B cell (primary cell): ENCODE results near the gene CCDC88B. TPM values are rescaled to one million over a fixed set of nuclear protein-coding genes. Genes with fewer than 3 reads are reported as not detected.

Experiments used
- ATAC-seq: fragments of 200-7000 bp; cut with Tn5 transposase; one replicate; pipeline ENCODE4 v1.10.0; 2021; ENCODE audit warnings: low read depth, mild to moderate bottlenecking, moderate number of reproducible peaks, moderate library complexity
- CTCF ChIA-PET: fragments of 350-600 bp; sonication (Branson Sonifier 250); formaldehyde crosslinking; loops from one replicate; lab custom pipeline; 2021; ENCODE audit warnings: antibody characterized with exemption, inconsistent platforms; lab: Charles Lee
- POLR2A ChIA-PET: fragments of 350-600 bp; sonication (Branson Sonifier 250); formaldehyde crosslinking; loops from one replicate; lab custom pipeline; 2021; ENCODE audit warnings: antibody characterized with exemption; lab: Charles Lee
- DNase-seq: peaks from one replicate; pipeline ENCODE4 v3.0.0; 2013
- H2AFZ ChIP-seq: 2 replicates; pipeline ENCODE4 v1.6.1; 2012; ENCODE audit warnings: mild to moderate bottlenecking, low read depth, low read length; ENCODE audit not compliant: insufficient read depth, poor library complexity, severe bottlenecking
- H3K27ac ChIP-seq, 2 donors: 1 replicate in 1 of 2; 2 replicates in 1 of 2; pipeline ENCODE4 v1.5.1; 2012 to 2013; ENCODE audit warnings: low read length in 2 of 2, mild to moderate bottlenecking in 2 of 2, moderate library complexity in 1 of 2
- H3K27me3 ChIP-seq, 4 experiments: fragments of 200-600 bp in 1 of 4; sonication (generic) in 1 of 4; replicated peaks in 1 of 4; 1 replicate in 2 of 4; 2 replicates in 2 of 4; pipeline versions ENCODE4 v1.6.1 to v1.7.0; 2013 to 2016; ENCODE audit warnings: low read length in 3 of 4, mild to moderate bottlenecking in 2 of 4, mixed read lengths in 1 of 4, moderate library complexity in 1 of 4; ENCODE audit not compliant: insufficient read depth in 4 of 4, control insufficient read depth in 3 of 4; ENCODE audit errors: control extremely low read depth in 1 of 4
- H3K36me3 ChIP-seq, 2 experiments: replicated peaks in 1 of 2; 1 replicate in 1 of 2; 2 replicates in 1 of 2; pipeline versions ENCODE4 v1.6.1 to v1.7.1; 2013; ENCODE audit warnings: low read length in 1 of 2; ENCODE audit not compliant: insufficient read depth in 2 of 2, control insufficient read depth in 1 of 2; ENCODE audit errors: control extremely low read depth in 1 of 2, extremely low read depth in 1 of 2
- H3K4me1 ChIP-seq, 2 donors: fragments of 200-600 bp in 1 of 2; sonication (generic) in 1 of 2; 1 replicate in 1 of 2; 2 replicates in 1 of 2; pipeline versions ENCODE4 v1.5.1 to v1.6.1; 2013 to 2017; ENCODE audit warnings: low read length in 2 of 2; ENCODE audit not compliant: control insufficient read depth in 2 of 2, insufficient read depth in 2 of 2
- H3K4me2 ChIP-seq: replicated peaks from 2 replicates; pipeline ENCODE3; 2012; ENCODE audit warnings: mild to moderate bottlenecking, low read depth, low read length; ENCODE audit not compliant: poor library complexity, severe bottlenecking
- H3K4me3 ChIP-seq, 5 experiments: fragments of 200-600 bp in 1 of 5; sonication (generic) in 1 of 5; 1 replicate in 3 of 5; 2 replicates in 2 of 5; pipeline versions ENCODE4 v1.5.1 to v1.7.0; 2011 to 2016; ENCODE audit warnings: low read length in 4 of 5, mild to moderate bottlenecking in 4 of 5, low read depth in 2 of 5, control low read depth in 1 of 5, moderate library complexity in 1 of 5; ENCODE audit not compliant: insufficient read depth in 1 of 5; ENCODE audit errors: control extremely low read depth in 1 of 5, extremely low read depth in 1 of 5
- H3K79me2 ChIP-seq: fragments of 200-600 bp; sonication (generic); one replicate; pipeline ENCODE4 v1.6.0; 2016; ENCODE audit warnings: low read length; ENCODE audit not compliant: control insufficient read depth, insufficient read depth
- H3K9ac ChIP-seq: fragments of 200-600 bp; sonication (generic); 2 replicates; pipeline ENCODE4 v1.6.1; 2017; ENCODE audit warnings: mild to moderate bottlenecking, low read length, moderate library complexity
- H3K9me3 ChIP-seq, 3 donors: one replicate each; pipeline versions ENCODE4 v1.6.1 to v1.7.1; 2013; ENCODE audit warnings: low read length in 2 of 3; ENCODE audit not compliant: control insufficient read depth in 2 of 3, insufficient read depth in 1 of 3; ENCODE audit errors: control extremely low read depth in 1 of 3
- H4K20me1 ChIP-seq: 2 replicates; pipeline ENCODE4 v1.6.0; 2012; ENCODE audit warnings: mild to moderate bottlenecking, low read length; ENCODE audit not compliant: insufficient read depth, control insufficient read depth, poor library complexity, severe bottlenecking
- H3K27ac Mint-ChIP-seq: one replicate; pipeline ENCODE4 v1.8.0; 2021; ENCODE audit warnings: mixed read lengths
- H3K27me3 Mint-ChIP-seq: one replicate; pipeline ENCODE4 v1.8.0; 2021; ENCODE audit warnings: mixed read lengths
- H3K4me1 Mint-ChIP-seq: one replicate; pipeline ENCODE4 v1.8.0; 2021; ENCODE audit warnings: mixed read lengths
- H3K4me3 Mint-ChIP-seq: one replicate; pipeline ENCODE4 v1.8.0; 2021; ENCODE audit warnings: mixed read lengths
- H3K9me3 Mint-ChIP-seq: one replicate; pipeline ENCODE4 v1.8.0; 2022; ENCODE audit warnings: mixed read lengths; ENCODE audit not compliant: insufficient read depth
- CTCF ChIP-seq: fragments of 200-600 bp; IDR thresholded peaks from one replicate; pipeline ENCODE4 v1.8.0; 2022; ENCODE audit warnings: antibody characterized with exemption, mild to moderate bottlenecking
- EZH2 ChIP-seq: IDR thresholded peaks from 2 replicates; pipeline ENCODE4 v1.6.1; 2012; ENCODE audit warnings: borderline replicate concordance, low read depth, mild to moderate bottlenecking, moderate library complexity, low read length; ENCODE audit not compliant: insufficient read depth, poor library complexity, severe bottlenecking
- WGBS: methylation state at CpG from one replicate; pipeline ENCODE4 v1.1.5; 2013; ENCODE audit warnings: missing lambda C conversion rate; ENCODE audit not compliant: insufficient coverage; 5-methylcytosine and 5-hydroxymethylcytosine counted together
- intact Hi-C: fragments of 100-400 bp; cut with micrococcal nuclease; formaldehyde crosslinking; loops from one replicate; pipeline ENCODE4 v1.10.0; 2022
- polyA plus RNA-seq: library from polyadenylated mRNA; depleted of rRNA; stranded (reverse); fragments of >200 nt; gene quantifications from 2 replicates; pipeline ENCODE4 v1.2.3, GENCODE V29; 2012
- total RNA-seq, 2 donors: library from RNA; stranded (reverse); fragments of 120-200 nt in 1 of 2; gene quantifications; 1 replicate in 1 of 2; 2 replicates in 1 of 2; pipeline versions ENCODE4 v1.2.3 to v1.2.4, GENCODE V29; 2013 to 2022

Gene CCDC88B
- total and polyA plus RNA-seq, 2 donors (not counting 1 experiment from before 2014, with no cell fraction given), result 172 to 208 TPM

- peaks cover 36% of the 10 kb centered on the region for H3K4me1 Mint-ChIP-seq
- H3K9ac ChIP-seq, result peak overlapping the region; percentile 87
- DNase-seq, result no peak
Measured at GRCh38 chr11:64303109-64304031, 36.6 kb upstream of the CCDC88B start.

More at GRCh38 chr11:64303109-64304031, 36.6 kb upstream of the CCDC88B start:
- ATAC-seq, result no peak
- Histone ChIP-seq H4K20me1 (peaks cover 30% of the 10 kb centered on the region), H3K4me2 (peak overlapping the region; percentile 97), H3K4me1 (peaks cover 32 to 54% of the 10 kb centered on the region in 2 donors), H3K36me3 (peaks cover 0 to 6% of the 10 kb centered on the region in 2 experiments), H3K4me3 (no peak overlapping the region), H3K79me2 (peaks cover 25% of the 10 kb centered on the region), H2AFZ (no peak overlapping the region), H3K27me3 (peaks cover 0 to 43% (median 19%) of the 10 kb centered on the region in 4 experiments), H3K27ac (peak overlapping the region in 1 of 2 donors; percentile 94), H3K9me3 (peaks cover 0 to 20% (median 0%) of the 10 kb centered on the region in 3 donors)
- 84% methylated on average over 5 of the region's 13 CpGs for WGBS
- Mint-ChIP-seq H3K9me3 (no peaks in the 10 kb centered on the region), H3K27me3 (peaks cover 14% of the 10 kb centered on the region), H3K27ac (no peak overlapping the region), H3K4me3 (peak overlapping the region; percentile 44)
- TF ChIP-seq EZH2 (no peak), CTCF (no peak)
- ChIA-PET CTCF (interaction anchor here (0.7 to 5.8 kb wide), 25 partner anchors 13 to 1550 kb away, joined by 3 to 243 read pairs (median 6); partner anchors contain the start of genes BAD, CCDC88B, FERMT3 and GPR137), POLR2A (interaction anchor here (0.7 to 3.5 kb wide), 7 partner anchors 14 to 118 kb away, joined by 3 to 21 read pairs (median 7); partner anchors contain the start of genes FERMT3, PRDX5, STIP1 and TRMT112)
- intact Hi-C loops, result loop anchor here (1.0 to 10.0 kb wide), 3 partner anchors 52 to 469 kb away; partner anchors contain the start of genes MARK2 and PLCB3
